Lung (tissue), 12 donors: ENCODE data around the gene ATXN10. TPM values are rescaled to one million over a fixed set of nuclear protein-coding genes. Genes with fewer than 3 reads are reported as not detected.

Experiments used
- ATAC-seq: fragments of 200-7000 bp; cut with Tn5 transposase; one replicate; pipeline ENCODE4 v1.9.1; 2020; ENCODE audit warnings: moderate number of reproducible peaks; ENCODE audit not compliant: insufficient read depth, low FRiP score
- DNase-seq, 3 donors: peaks; one replicate each; pipeline ENCODE4 v3.0.0-alpha.2; 2013 to 2017
- H3K27ac ChIP-seq, 2 donors: one replicate each; pipeline ENCODE4 v1.5.1; 2013; ENCODE audit warnings: mild to moderate bottlenecking in 2 of 2, moderate library complexity in 2 of 2, control low read depth in 1 of 2, inconsistent platforms in 1 of 2, low read depth in 1 of 2, low read length in 1 of 2
- H3K27me3 ChIP-seq, 3 donors: one replicate each; pipeline ENCODE4 v1.5.1; 2013; ENCODE audit warnings: low read length in 2 of 3; ENCODE audit not compliant: control insufficient read depth in 3 of 3, insufficient read depth in 3 of 3
- H3K36me3 ChIP-seq, 4 donors: one replicate each; pipeline ENCODE4 v1.5.1; 2013; ENCODE audit warnings: low read length in 4 of 4, mild to moderate bottlenecking in 1 of 4, moderate library complexity in 1 of 4; ENCODE audit not compliant: control insufficient read depth in 4 of 4, insufficient read depth in 4 of 4
- H3K4me1 ChIP-seq, 5 donors: one replicate each; pipeline ENCODE4 v1.5.1; 2013; ENCODE audit warnings: low read length in 5 of 5, mild to moderate bottlenecking in 2 of 5, moderate library complexity in 1 of 5; ENCODE audit not compliant: control insufficient read depth in 5 of 5, insufficient read depth in 5 of 5
- H3K4me3 ChIP-seq: one replicate; pipeline ENCODE4 v1.5.1; 2013; ENCODE audit warnings: mild to moderate bottlenecking, control low read depth, moderate library complexity
- H3K9ac ChIP-seq, 2 donors: one replicate each; pipeline ENCODE4 v1.5.1; 2013; ENCODE audit warnings: low read length in 2 of 2, control low read depth in 1 of 2; ENCODE audit not compliant: insufficient read depth in 1 of 2
- H3K9me3 ChIP-seq, 4 donors: one replicate each; pipeline ENCODE4 v1.5.1; 2013; ENCODE audit warnings: low read length in 3 of 4, mild to moderate bottlenecking in 1 of 4, moderate library complexity in 1 of 4; ENCODE audit not compliant: control insufficient read depth in 4 of 4, insufficient read depth in 3 of 4
- CTCF ChIP-seq: IDR thresholded peaks from 2 replicates; pipeline ENCODE4 v1.5.1; 2012; ENCODE audit warnings: mild to moderate bottlenecking; ENCODE audit errors: control extremely low read depth, extremely low read depth
- WGBS, 2 donors: extraction: QIAGEN DNeasy Blood & Tissue Kit; methylation state at CpG; one replicate each; pipeline ENCODE4 v1.1.7; 2013; 5-methylcytosine and 5-hydroxymethylcytosine counted together
- polyA plus RNA-seq, 2 donors: library from polyadenylated mRNA; stranded (reverse); fragments of 200-250 nt; gene quantifications; one replicate each; pipeline ENCODE4 v1.2.1, GENCODE V29; 2013
- total RNA-seq, 2 donors: library from RNA; depleted of rRNA in 1 of 2; stranded (reverse); fragments of >200 nt in 1 of 2; gene quantifications; one replicate each; pipeline ENCODE4 v1.2.1, GENCODE V29; 2014 to 2021
- donor health status: control.
- donor health status: control.
- donor health status: Bipolar disorder and iron deficiency.
- donor health status: healthy.
- donor health status: DM: yes; HTN: yes; CAD: no.

The ATXN10 gene
- total and polyA plus RNA-seq, 4 donors, result 41.9 to 164 (median 92.2) TPM

- no peak for TF ChIP-seq CTCF
- no peak overlapping the region for H3K4me3 ChIP-seq
- ATAC-seq (no peak), DNase-seq (no peak)
- no peak overlapping the region for H3K27ac ChIP-seq
- H3K36me3 ChIP-seq, result no peaks in the 10 kb centered on the region
- H3K27me3 ChIP-seq, result peaks cover 0 to 28% (median 19%) of the 10 kb centered on the region in 3 donors
- no peak overlapping the region for H3K9ac ChIP-seq
- H3K4me1 ChIP-seq, result peaks cover 0 to 27% (median 5%) of the 10 kb centered on the region in 5 donors
- WGBS, 2 donors, result 89 to 90% methylated on average over 25 to 26 of the region's 26 CpGs
- H3K9me3 ChIP-seq, result peaks cover 0 to 3% (median 1%) of the 10 kb centered on the region in 4 donors
Measured at GRCh38 chr22:45876136-45877035, 204.8 kb downstream of the ATXN10 start.

DNA sequence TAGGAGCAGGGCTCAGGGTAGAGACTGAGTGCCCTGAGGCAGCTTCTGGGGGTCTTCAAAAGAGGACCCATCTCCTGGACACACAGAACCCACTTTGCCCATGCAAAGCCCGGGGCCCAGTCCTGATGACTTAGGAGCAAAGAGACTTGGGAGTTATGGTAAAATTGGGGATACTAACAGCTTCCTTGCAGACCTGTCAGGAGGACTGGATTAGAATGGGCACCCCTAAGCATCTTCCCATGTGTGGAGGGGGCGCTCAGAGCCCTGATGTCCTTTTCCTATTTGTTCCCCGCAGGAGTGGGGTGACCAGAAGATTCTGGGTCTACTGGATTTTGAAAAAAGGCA is 205.4 kb downstream of the ATXN10 start:
- H3K4me3 ChIP-seq, result no peak overlapping the region
- WGBS, 2 donors, result 90 to 93% methylated on average over 3 of the region's 3 CpGs
- peaks cover 0 to 3% (median 1%) of the 10 kb centered on the region in 4 donors for H3K9me3 ChIP-seq
- ATAC-seq, result no peak
- TF ChIP-seq CTCF, result no peak
- H3K4me1 ChIP-seq, result peaks cover 0 to 27% (median 5%) of the 10 kb centered on the region in 5 donors
- H3K9ac ChIP-seq, result no peak overlapping the region
- no peak overlapping the region for H3K27ac ChIP-seq
- no peak for DNase-seq
- H3K36me3 ChIP-seq, result no peaks in the 10 kb centered on the region
- peaks cover 0 to 32% (median 23%) of the 10 kb centered on the region in 3 donors for H3K27me3 ChIP-seq

- H3K9me3 ChIP-seq, result no peaks in the 10 kb centered on the region
- no peak overlapping the region for H3K9ac ChIP-seq
- DNase-seq, result no peak
- no peak for ATAC-seq
- 58 to 66% methylated on average over 18 of the region's 18 CpGs for WGBS, 2 donors
- no peak overlapping the region for H3K4me3 ChIP-seq
- no peak overlapping the region for H3K27ac ChIP-seq
- no peaks in the 10 kb centered on the region for H3K36me3 ChIP-seq
- peaks cover 5 to 36% (median 26%) of the 10 kb centered on the region in 3 donors for H3K27me3 ChIP-seq
- no peak for TF ChIP-seq CTCF
- H3K4me1 ChIP-seq, result peaks cover 0 to 27% (median 5%) of the 10 kb centered on the region in 5 donors
Measured at GRCh38 chr22:45877651-45878050, 206.0 kb downstream of the ATXN10 start.
